AG10803 (cell line): Measurements from ENCODE around the gene SURF6.
"Not testable (repeated sequence)": the region's sequence is repeated elsewhere in the genome, so short reads cannot be mapped to it uniquely, and the experiment has no call there.

ENCODE experiments used
- DNase-seq: peaks from one replicate; pipeline ENCODE4 v3.0.0; 2010; ENCODE audit warnings: low read depth
- H3K4me3 ChIP-seq: 2 replicates; pipeline ENCODE4 v1.5.1; 2011; ENCODE audit warnings: mild to moderate bottlenecking, low read length, control low read depth
- TF ChIP-seq, protein P1 (sequence below): conservative IDR thresholded peaks from 2 replicates; pipeline ENCODE4 v1.5.1; 2011; ENCODE audit warnings: mild to moderate bottlenecking, low read length, control low read depth, inconsistent platforms

SURF6 gene

DNA sequence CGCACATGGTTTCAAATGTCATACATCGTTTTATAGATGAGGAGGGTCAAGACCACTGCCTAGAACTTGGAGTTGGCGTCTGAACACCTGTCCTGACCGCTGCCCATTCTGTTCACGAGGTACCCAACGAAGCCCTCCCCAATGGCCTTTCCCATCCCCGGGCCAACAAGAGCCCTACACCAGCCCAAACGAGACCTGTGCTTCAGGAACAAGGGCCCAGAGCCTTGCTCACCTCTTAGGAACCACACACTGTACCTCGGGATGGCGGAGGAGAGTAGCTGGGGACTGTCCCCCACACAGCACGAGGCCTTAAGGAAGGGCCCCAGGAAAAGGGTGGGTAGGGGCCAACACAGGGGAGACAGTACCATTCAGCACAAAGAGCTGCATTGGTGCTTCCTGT is 3.0 kb downstream of the SURF6 start:
- no peak overlapping the region for H3K4me3 ChIP-seq
- TF ChIP-seq, protein P1, sequence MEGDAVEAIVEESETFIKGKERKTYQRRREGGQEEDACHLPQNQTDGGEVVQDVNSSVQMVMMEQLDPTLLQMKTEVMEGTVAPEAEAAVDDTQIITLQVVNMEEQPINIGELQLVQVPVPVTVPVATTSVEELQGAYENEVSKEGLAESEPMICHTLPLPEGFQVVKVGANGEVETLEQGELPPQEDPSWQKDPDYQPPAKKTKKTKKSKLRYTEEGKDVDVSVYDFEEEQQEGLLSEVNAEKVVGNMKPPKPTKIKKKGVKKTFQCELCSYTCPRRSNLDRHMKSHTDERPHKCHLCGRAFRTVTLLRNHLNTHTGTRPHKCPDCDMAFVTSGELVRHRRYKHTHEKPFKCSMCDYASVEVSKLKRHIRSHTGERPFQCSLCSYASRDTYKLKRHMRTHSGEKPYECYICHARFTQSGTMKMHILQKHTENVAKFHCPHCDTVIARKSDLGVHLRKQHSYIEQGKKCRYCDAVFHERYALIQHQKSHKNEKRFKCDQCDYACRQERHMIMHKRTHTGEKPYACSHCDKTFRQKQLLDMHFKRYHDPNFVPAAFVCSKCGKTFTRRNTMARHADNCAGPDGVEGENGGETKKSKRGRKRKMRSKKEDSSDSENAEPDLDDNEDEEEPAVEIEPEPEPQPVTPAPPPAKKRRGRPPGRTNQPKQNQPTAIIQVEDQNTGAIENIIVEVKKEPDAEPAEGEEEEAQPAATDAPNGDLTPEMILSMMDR = no peak
- DNase-seq = no peak

DNA sequence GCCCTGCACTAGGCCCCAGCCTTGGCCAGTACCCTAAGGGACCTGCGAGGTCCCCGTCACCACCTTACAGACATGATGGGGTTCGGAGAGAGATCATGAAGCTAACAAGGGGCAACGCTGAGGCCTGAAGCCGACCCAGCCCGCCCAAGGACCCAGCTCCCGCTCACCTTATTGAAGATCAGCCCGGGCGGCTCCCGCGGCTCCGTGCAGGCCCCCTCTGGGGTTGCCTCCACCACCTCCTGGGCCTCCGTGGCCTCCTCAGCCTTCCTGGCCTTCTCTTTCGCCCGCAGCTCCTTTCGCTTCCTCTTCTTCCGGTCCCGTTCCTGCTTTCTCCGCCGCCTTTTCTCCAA is 3.6 kb downstream of the SURF6 start:
- H3K4me3 ChIP-seq = no peak overlapping the region
- DNase-seq = no peak
- TF ChIP-seq, protein P1 = no peak

DNA sequence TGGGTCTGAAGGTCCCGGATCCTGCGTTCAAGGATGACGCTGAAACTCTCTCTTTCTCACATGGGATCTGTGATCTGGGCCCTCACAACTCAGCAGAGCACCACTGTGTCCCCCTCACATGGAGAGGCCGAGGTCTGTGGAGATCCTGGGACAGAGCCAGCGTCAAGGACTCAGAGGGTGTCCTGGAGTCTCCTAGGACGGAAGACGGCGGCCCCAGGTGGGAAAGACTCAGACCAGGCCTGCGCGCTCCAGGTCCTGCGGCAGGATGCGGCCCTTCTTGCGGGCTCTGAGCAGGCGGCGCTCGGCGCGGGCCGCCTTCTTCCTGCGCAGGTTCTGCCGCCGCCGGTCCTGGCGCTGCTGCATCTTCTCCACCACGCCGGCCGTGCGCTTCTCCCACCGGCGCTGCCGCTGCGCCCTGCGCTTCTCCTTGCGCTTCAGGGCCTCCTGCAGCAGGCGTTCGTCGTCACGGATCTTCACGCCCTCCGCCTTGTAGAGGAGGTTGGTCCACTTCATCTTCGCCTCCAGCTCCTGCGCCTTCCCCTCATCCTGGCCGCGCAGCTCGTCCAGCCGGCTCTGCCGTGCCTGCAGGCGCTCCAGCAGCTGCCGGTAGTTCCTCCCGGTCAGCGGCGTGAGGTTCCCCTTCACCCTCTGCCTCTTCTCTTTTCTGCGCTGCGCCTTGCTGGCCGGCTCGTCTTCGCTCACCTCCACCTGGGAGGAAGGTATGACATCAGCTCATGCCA is 4.2 kb downstream of the SURF6 start:
- no peak overlapping the region for H3K4me3 ChIP-seq
- DNase-seq = no peak
- TF ChIP-seq, protein P1 = no peak

DNA sequence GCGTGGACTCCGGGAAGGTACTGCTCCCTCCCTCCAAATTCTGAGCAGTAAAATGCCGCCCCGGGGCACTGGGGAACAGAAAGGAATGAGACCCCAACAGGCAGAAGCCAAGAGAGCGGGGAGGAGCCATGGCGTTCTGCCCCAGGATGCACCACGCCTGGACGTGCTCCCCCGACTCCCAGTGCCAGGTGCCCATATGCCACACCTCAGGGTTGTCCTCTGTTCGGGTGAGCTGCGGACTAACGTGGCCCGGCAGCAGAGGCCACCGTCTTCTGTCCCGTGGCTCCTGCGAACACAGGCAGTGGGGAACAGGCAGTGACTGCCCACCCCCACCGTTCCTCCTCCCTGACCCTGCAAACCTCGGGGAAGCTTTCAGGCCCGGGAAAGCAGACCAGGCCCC is 4.8 kb downstream of the SURF6 start:
- TF ChIP-seq, protein P1 = no peak
- no peak for DNase-seq
- H3K4me3 ChIP-seq = no peak overlapping the region

DNA sequence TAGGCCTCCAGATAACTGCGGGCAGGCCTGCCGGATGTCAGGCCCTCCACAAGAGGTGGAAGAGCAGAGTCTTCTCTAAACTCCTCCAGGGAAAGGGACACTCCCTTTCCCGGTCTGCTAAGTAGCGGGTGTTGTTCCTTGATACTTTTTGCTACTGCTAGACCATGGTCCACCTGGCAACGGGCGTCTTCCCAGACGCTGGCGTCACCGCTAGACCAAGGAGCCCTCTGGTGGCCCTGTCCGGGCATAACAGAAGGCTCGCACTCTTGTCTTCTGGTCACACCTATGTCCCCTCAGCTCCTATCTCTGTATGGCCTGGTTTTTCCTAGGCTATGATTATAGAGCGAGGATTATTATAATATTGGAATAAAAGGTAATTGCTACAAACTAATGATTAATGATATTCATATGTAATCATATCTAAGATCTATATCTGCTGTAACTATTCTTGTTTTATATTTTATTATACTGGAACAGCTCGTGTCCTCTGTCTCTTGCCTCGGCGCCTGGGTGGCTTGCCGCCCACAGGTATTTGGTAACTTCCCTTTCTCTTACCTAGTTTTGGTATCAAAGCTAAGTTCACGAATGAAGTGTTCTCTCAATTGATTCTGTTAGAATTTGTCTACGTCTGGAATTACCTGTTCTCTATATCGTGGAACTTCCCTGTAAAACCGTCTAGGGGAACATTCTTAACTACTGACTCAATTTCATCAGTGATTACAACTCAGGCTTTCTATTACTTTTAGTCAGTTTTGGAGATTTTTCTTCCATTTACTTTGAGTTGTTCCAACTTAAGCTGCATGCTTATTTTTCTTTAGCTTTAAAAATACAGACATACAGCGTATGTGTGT is 6.5 kb downstream of the SURF6 start:
- TF ChIP-seq, protein P1 = peak; percentile 51
- DNase-seq, H3K4me3 ChIP-seq: not testable (repeated sequence)

DNA sequence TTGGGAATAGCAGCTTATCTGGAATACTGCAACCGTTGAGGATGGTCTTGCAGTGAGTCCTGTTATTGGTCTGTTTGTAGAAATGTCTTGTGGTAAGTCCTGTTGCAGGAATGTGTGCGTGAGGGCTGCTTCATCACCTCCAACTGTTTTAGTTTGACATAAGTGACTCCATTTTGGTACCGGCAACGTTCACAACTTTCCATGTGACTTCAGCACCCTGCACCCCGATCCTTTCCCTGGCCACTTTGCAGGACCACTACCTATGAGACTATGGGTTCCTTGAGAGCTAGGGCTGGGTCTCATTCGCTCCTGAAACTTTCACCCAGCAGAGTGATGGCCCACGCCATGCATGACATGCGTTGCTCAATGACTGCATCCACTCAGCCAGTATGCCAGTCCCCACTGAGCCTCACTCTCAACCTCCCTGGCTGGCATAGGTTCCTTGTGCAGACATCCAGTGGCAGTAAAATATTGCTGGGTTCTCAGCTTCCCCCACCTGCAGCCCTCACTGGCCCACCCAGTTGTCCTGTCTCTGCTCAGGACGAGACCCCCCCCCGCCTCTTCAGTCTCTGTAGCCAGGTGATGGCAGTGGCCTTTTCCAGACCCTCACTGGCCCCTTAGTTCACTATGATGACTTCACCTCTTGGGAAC is 8.0 kb downstream of the SURF6 start:
- no peak for DNase-seq
- TF ChIP-seq, protein P1 = no peak
- no peak overlapping the region for H3K4me3 ChIP-seq

DNA sequence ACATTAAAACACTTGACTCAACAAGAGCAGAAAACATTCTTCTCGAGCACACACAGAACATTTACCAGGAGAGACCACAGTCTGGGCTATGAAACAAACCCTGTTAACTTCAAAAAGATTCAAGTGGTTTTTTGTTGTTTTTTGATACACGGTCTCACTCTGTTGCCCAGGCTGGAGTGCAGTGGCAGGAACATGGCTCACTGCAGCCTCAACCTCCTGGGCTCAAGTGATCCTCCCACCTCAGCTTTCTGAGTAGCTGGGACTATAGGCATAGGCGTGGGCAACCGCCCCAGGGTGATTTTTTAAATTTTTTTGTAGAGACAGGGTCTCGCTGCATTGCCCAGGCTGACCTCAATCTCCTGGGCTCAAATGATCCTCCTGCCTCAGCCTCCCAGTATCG is 9.0 kb downstream of the SURF6 start:
- not testable (repeated sequence) for DNase-seq, H3K4me3 ChIP-seq
